Stimulated activated naive B cell treated with anti-CD40 and anti-IgM and Interleukin-4, amounts not matched to agents 10 μg/mL and 1 μg/mL and 100 μg/mL, for 72 hours (primary cell): ENCODE data around the gene SF3B1.
"Not testable (repeated sequence)": the region's sequence is repeated elsewhere in the genome, so short reads cannot be mapped to it uniquely, and the experiment has no call there.

ENCODE experiments used
- ATAC-seq, 2 donors: fragments of 150-1000 bp; cut with Tn5 transposase; replicated peaks; 2 replicates each; pipeline ENCODE4 v1.10.0; 2021; ENCODE audit warnings: moderate library complexity in 1 of 2
- DNase-seq: peaks from one replicate; pipeline ENCODE4 v3.0.0; 2021
- H3K27ac Mint-ChIP-seq: one replicate; pipeline ENCODE4 v1.8.0; 2022; ENCODE audit warnings: mild to moderate bottlenecking, mixed read lengths
- H3K27me3 Mint-ChIP-seq, 2 donors: one replicate each; pipeline ENCODE4 v1.8.0; 2022; ENCODE audit warnings: mixed read lengths in 2 of 2
- H3K36me3 Mint-ChIP-seq, 2 donors: one replicate each; pipeline ENCODE4 v1.8.0; 2022; ENCODE audit warnings: mixed read lengths in 2 of 2, mild to moderate bottlenecking in 1 of 2
- H3K4me1 Mint-ChIP-seq, 2 donors: one replicate each; pipeline ENCODE4 v1.8.0; 2022; ENCODE audit warnings: mixed read lengths in 2 of 2, mild to moderate bottlenecking in 1 of 2
- H3K4me3 Mint-ChIP-seq, 2 donors: one replicate each; pipeline ENCODE4 v1.8.0; 2022; ENCODE audit warnings: mild to moderate bottlenecking in 2 of 2, mixed read lengths in 2 of 2, moderate library complexity in 1 of 2
- H3K9me3 Mint-ChIP-seq, 2 donors: one replicate each; pipeline ENCODE4 v1.8.0; 2022; ENCODE audit warnings: mixed read lengths in 2 of 2, mild to moderate bottlenecking in 1 of 2

The SF3B1 gene, protein sequence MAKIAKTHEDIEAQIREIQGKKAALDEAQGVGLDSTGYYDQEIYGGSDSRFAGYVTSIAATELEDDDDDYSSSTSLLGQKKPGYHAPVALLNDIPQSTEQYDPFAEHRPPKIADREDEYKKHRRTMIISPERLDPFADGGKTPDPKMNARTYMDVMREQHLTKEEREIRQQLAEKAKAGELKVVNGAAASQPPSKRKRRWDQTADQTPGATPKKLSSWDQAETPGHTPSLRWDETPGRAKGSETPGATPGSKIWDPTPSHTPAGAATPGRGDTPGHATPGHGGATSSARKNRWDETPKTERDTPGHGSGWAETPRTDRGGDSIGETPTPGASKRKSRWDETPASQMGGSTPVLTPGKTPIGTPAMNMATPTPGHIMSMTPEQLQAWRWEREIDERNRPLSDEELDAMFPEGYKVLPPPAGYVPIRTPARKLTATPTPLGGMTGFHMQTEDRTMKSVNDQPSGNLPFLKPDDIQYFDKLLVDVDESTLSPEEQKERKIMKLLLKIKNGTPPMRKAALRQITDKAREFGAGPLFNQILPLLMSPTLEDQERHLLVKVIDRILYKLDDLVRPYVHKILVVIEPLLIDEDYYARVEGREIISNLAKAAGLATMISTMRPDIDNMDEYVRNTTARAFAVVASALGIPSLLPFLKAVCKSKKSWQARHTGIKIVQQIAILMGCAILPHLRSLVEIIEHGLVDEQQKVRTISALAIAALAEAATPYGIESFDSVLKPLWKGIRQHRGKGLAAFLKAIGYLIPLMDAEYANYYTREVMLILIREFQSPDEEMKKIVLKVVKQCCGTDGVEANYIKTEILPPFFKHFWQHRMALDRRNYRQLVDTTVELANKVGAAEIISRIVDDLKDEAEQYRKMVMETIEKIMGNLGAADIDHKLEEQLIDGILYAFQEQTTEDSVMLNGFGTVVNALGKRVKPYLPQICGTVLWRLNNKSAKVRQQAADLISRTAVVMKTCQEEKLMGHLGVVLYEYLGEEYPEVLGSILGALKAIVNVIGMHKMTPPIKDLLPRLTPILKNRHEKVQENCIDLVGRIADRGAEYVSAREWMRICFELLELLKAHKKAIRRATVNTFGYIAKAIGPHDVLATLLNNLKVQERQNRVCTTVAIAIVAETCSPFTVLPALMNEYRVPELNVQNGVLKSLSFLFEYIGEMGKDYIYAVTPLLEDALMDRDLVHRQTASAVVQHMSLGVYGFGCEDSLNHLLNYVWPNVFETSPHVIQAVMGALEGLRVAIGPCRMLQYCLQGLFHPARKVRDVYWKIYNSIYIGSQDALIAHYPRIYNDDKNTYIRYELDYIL

GRCh38 chr2:197434541-197435513 is at the start of gene SF3B1:
TSS of gene SF3B1 (minus strand) at chr2:197435028. CDS start at chr2:197434999, 29 bp downstream.
- Mint-ChIP-seq H3K36me3 (peaks cover 15 to 20% of the 10 kb centered on the region in 2 donors), H3K27ac (peak within 1 kb of the TSS; percentile 100), H3K27me3 (no peaks in the 10 kb centered on the region), H3K4me3 (peak within 1 kb of the TSS; percentile 87 to 94), H3K4me1 (peaks cover 24 to 43% of the 10 kb centered on the region in 2 donors), H3K9me3 (no peaks in the 10 kb centered on the region)
- DNase-seq (peak; percentile 99), ATAC-seq (peak; percentile 96 to 98)

DNA sequence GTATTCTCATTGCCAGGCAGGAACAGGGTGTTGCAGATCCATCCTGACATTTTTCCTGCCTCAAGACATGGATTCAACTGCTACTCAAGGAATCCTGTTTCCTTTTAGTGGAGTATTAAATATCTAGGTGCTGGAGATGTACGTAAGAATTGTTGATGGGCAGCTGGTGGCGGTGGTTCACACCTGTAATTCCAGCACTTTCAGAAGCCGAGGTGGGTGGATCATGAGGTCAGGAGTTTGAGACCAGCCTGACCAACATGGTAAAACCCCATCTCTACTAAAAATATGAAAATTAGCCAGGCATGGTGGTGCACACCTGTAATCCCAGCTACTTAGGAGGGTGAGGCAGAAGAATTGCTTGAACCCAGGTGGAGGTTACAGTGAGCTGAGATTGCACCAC is 49.4 kb upstream of the SF3B1 start:
- H3K4me3 Mint-ChIP-seq, H3K27me3 Mint-ChIP-seq, H3K4me1 Mint-ChIP-seq, DNase-seq: not testable (repeated sequence)
- H3K36me3 Mint-ChIP-seq: peaks cover 61 to 74% of the 10 kb centered on the region in 2 donors
- H3K27ac Mint-ChIP-seq: peak overlapping the region; percentile 47
- ATAC-seq: peak in 1 of 2 donors; percentile 11
- H3K9me3 Mint-ChIP-seq: peaks cover 6 to 12% of the 10 kb centered on the region in 2 donors

DNA sequence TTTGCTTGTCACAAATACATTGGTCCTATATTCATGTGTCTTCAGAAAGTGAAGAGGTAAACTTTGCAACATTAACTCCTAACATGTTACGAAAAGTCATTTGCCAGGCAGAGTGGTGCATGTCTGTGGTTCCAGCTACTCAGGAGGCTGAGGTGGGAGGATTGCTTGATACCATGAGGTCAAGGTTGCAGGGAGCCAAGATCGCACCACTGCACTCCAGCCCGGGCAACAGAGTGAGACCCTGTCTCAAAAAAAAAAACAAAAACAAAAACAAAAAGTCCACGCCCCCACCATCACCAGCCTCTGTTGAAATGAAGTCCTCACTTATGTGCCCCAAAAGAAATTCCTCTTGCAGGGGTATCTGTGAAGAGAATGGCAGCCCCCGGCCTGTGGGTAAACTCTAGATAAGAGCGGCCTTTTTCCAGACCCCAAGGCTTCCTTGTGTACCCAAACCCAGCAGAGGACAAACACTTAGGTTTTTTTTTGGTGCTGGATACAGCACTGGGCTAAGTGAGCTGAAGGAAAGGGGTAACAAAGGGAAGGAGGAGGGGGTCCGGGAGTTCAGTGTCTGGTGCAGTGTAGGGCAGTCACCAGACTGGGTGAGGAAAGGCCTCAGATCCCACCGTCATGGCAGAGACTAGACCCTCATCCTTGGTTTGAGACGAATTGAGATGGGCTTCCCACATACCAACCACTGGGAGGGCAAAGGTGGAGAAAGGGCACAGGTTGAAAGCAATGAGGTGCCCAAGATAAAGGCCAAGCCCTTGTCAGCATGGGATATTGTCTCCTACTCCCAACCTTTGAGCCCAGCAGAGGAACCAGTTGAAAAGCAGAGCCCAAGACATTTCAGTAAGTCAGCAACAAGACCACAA is 45.6 kb upstream of the SF3B1 start:
- Mint-ChIP-seq H3K36me3 (peaks cover 51 to 64% of the 10 kb centered on the region in 2 donors), H3K9me3 (peaks cover 4 to 8% of the 10 kb centered on the region in 2 donors), H3K27ac (peak overlapping the region; percentile 62), H3K4me3 (no peak overlapping the region), H3K27me3 (no peaks in the 10 kb centered on the region), H3K4me1 (peaks cover 0 to under 1% of the 10 kb centered on the region in 2 donors)
- DNase-seq (no peak), ATAC-seq (no peak)

DNA sequence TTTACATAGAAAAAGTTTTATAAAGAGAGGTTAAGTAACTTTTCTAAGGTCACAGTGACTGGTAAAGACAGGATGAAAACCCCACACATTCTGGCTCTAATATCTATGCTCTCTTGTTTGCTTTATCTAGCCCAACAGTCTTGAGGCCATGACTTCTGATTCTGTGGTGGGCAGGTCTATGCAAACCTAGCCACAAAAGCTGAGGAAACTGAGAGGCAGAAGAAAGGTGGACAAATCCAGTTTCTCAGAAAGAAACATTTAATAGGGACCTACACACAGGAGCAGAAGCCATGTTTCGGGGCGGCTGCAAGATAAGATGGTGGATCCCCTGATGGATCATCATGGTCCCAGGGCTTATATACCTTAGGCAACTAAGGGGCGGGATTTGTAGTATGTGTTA is 43.0 kb upstream of the SF3B1 start:
- no peak for DNase-seq
- H3K9me3 Mint-ChIP-seq: no peaks in the 10 kb centered on the region
- ATAC-seq: no peak
- no peak overlapping the region for H3K27ac Mint-ChIP-seq
- no peaks in the 10 kb centered on the region for H3K27me3 Mint-ChIP-seq
- no peaks in the 10 kb centered on the region for H3K4me1 Mint-ChIP-seq
- H3K36me3 Mint-ChIP-seq: peaks cover 38 to 49% of the 10 kb centered on the region in 2 donors
- no peak overlapping the region for H3K4me3 Mint-ChIP-seq

DNA sequence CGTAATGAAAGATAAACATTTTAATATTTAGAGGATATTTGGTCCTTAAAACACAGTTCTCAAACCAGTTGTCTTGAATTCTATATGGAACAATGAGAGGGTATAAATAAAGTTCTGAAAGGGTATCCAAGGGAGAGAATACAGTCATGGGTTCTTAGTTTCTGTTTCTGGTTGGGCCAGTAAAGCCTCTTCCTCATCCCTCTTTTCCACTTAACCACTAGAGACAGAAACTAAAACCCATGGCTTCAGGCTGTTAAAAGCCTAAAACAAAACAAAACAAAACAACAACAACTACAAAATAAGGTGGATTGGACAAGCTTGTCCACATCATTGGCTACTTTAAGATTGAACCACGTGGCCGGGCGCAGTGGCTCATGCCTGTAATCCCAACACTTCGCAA is 37.3 kb upstream of the SF3B1 start:
- Mint-ChIP-seq H3K27me3 (no peaks in the 10 kb centered on the region), H3K27ac (peak overlapping the region; percentile 20), H3K4me1 (no peaks in the 10 kb centered on the region), H3K9me3 (no peaks in the 10 kb centered on the region), H3K36me3 (peaks cover 14 to 25% of the 10 kb centered on the region in 2 donors), H3K4me3 (no peak overlapping the region)
- DNase-seq: no peak
- ATAC-seq: no peak

DNA sequence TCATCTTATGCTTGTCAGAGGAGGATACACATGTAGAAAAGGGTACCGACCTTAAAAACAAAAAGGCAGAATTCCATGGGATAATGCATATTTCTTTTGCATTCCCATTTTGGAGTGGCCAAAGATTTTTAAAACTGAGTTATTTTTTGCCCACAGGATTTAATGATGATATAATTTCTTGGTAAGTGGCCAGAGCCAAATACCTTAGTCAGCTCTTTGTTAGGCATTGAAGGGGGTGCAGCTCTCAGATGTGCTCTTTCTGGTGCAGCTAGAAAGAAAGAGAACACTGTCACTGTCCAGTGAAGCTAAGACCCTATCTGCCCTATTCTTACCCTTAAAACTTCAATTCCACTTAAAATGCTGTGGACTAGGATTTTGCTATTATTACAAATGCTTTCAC is 29.3 kb upstream of the SF3B1 start:
- Mint-ChIP-seq H3K36me3 (peaks cover 16 to 28% of the 10 kb centered on the region in 2 donors), H3K4me1 (peaks cover 0 to 3% of the 10 kb centered on the region in 2 donors), H3K27ac (no peak overlapping the region), H3K27me3 (no peaks in the 10 kb centered on the region), H3K4me3 (no peak overlapping the region), H3K9me3 (no peaks in the 10 kb centered on the region)
- DNase-seq (no peak), ATAC-seq (no peak)

GRCh38 chr2:197461057-197461456 is 26.2 kb upstream of the SF3B1 start:
- no peaks in the 10 kb centered on the region for H3K27me3 Mint-ChIP-seq
- H3K27ac Mint-ChIP-seq: no peak overlapping the region
- no peak overlapping the region for H3K4me3 Mint-ChIP-seq
- no peak for ATAC-seq
- H3K4me1 Mint-ChIP-seq: peaks cover 5 to 18% of the 10 kb centered on the region in 2 donors
- DNase-seq: no peak
- H3K9me3 Mint-ChIP-seq: no peaks in the 10 kb centered on the region
- H3K36me3 Mint-ChIP-seq: peaks cover 17 to 20% of the 10 kb centered on the region in 2 donors

- DNase-seq (no peak), ATAC-seq (no peak)
- Mint-ChIP-seq H3K36me3 (peaks cover 16 to 22% of the 10 kb centered on the region in 2 donors), H3K4me1 (peaks cover 6 to 22% of the 10 kb centered on the region in 2 donors), H3K4me3 (no peak overlapping the region), H3K27me3 (no peaks in the 10 kb centered on the region), H3K9me3 (no peaks in the 10 kb centered on the region), H3K27ac (no peak overlapping the region)
These were observed 25.8 kb upstream of the SF3B1 start for GRCh38 chr2:197460649-197461048.

DNA sequence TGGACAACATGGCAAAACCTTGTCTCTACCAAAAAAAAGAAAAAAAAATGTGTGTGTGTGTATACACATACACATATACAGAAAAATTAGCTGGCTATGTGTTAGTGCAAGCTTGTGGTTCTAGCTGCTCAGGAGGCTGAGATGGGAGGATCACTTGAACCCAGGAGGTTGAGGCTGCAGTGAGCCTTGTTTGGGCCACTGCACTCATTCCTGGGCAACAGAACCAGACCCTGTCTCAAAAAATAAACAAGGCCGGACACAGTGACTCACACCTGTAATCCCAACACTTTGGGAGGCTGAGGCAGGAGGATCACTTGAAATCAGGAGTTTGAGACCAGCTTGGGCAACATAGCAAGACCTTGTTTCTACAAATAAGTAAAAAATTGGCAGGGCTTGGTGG is 20.6 kb upstream of the SF3B1 start:
- ATAC-seq (no peak), DNase-seq (no peak)
- H3K4me1 Mint-ChIP-seq: peaks cover 17 to 41% of the 10 kb centered on the region in 2 donors

GRCh38 chr2:197454923-197455322 is 20.1 kb upstream of the SF3B1 start:
- Mint-ChIP-seq H3K4me1 (peaks cover 17 to 41% of the 10 kb centered on the region in 2 donors), H3K27me3 (no peaks in the 10 kb centered on the region), H3K4me3 (peak overlapping the region; percentile 44 to 96), H3K9me3 (peaks cover 0 to 4% of the 10 kb centered on the region in 2 donors), H3K27ac (no peak overlapping the region), H3K36me3 (peaks cover 8% of the 10 kb centered on the region in 2 donors)
- DNase-seq (no peak), ATAC-seq (no peak)

More for the DNA sequence above, 20.6 kb upstream of the SF3B1 start:
- peaks cover 9% of the 10 kb centered on the region in 2 donors for H3K36me3 Mint-ChIP-seq
- H3K9me3 Mint-ChIP-seq: peaks cover 0 to 4% of the 10 kb centered on the region in 2 donors
- H3K27ac Mint-ChIP-seq: no peak overlapping the region
- no peak overlapping the region for H3K4me3 Mint-ChIP-seq
- no peaks in the 10 kb centered on the region for H3K27me3 Mint-ChIP-seq

- H3K27ac Mint-ChIP-seq: peak overlapping the region; percentile 100
- H3K4me1 Mint-ChIP-seq: peaks cover 17 to 41% of the 10 kb centered on the region in 2 donors
These were observed 19.1 kb upstream of the SF3B1 start for GRCh38 chr2:197453914-197454398.

More at GRCh38 chr2:197453914-197454398, 19.1 kb upstream of the SF3B1 start:
- ATAC-seq (peak; percentile 54 to 58), DNase-seq (no peak)
- H3K4me3 Mint-ChIP-seq: peak overlapping the region; percentile 96 to 98
- peaks cover 4 to 5% of the 10 kb centered on the region in 2 donors for H3K36me3 Mint-ChIP-seq
- no peaks in the 10 kb centered on the region for H3K27me3 Mint-ChIP-seq
- H3K9me3 Mint-ChIP-seq: peaks cover 0 to 4% of the 10 kb centered on the region in 2 donors
